ENCODE data around the gene WDR72. TPM values are rescaled to one million over a fixed set of nuclear protein-coding genes. Genes with fewer than 3 reads are reported as not detected.
"Not testable (repeated sequence)": the region's sequence is repeated elsewhere in the genome, so short reads cannot be mapped to it uniquely, and the experiment has no call there.

The WDR72 gene
- total and polyA plus RNA-seq, 2 of the 8 experiments (the other 6 are each of a cell fraction or from before 2014, with no cell fraction given): 1.2 to 1.9 TPM

- TF ChIP-seq SIX5 (IDR thresholded peaks at IDR 0.05; ENCODE audit: low read depth, low read length): no peak
- TF ChIP-seq CHD2 (IDR thresholded peaks at IDR 0.05; ENCODE audit: low read length): no peak
- no peak for TF ChIP-seq SAP30 (IDR thresholded peaks at IDR 0.05; ENCODE audit: insufficient read depth, insufficient replicate concordance, low read length)
- TF ChIP-seq SP1 (IDR thresholded peaks at IDR 0.05; ENCODE audit: low read depth, low read length): no peak
- TF ChIP-seq YY1 (IDR thresholded peaks at IDR 0.05; ENCODE audit: low read depth, low read length): no peak
- TF ChIP-seq HDAC2 (IDR thresholded peaks at IDR 0.05; ENCODE audit: borderline replicate concordance in 1 of 2, low read depth in 2 of 2, low read length in 2 of 2): no peak
- TF ChIP-seq ZNF274 (IDR thresholded peaks at IDR 0.05; ENCODE audit: borderline replicate concordance, extremely low read depth, low read length): no peak
- TF ChIP-seq SRF (IDR thresholded peaks at IDR 0.05; ENCODE audit: low read depth, low read length): no peak
- TF ChIP-seq KDM1A (IDR thresholded peaks at IDR 0.05; ENCODE audit: borderline replicate concordance, low read length): no peak
- TF ChIP-seq POLR2AphosphoS5 (IDR thresholded peaks at IDR 0.05; ENCODE audit: low read depth, low read length): no peak
Observed at GRCh38 chr15:53693729-53694475, 65.6 kb downstream of the WDR72 start (continued).

GRCh38 chr15:53684162-53684561 is 75.3 kb downstream of the WDR72 start:
- H3K79me1 ChIP-seq (ENCODE audit: low read depth, low read length); H3K23me2 ChIP-seq (ENCODE audit: low read depth, low read length); H3K14ac ChIP-seq (ENCODE audit: insufficient read length); H3K23ac ChIP-seq (ENCODE audit: insufficient read length); H3K79me2 ChIP-seq (ENCODE audit: control insufficient read depth in 1 of 2, insufficient read depth in 2 of 2, low read length in 2 of 2); H4K91ac ChIP-seq (replicated peaks; ENCODE audit: insufficient read length, low read length); H2AFZ ChIP-seq (ENCODE audit: low read length); FAIRE-seq; H3K18ac ChIP-seq (ENCODE audit: extremely low read depth, low read length); H3K4me1 ChIP-seq (replicated peaks in 1 of 4; ENCODE audit: control insufficient read depth in 3 of 4, insufficient read depth in 4 of 4, low read length in 3 of 4); DNase-seq (ENCODE audit: low read depth in 1 of 2, low spot score in 2 of 2); H3K36me3 ChIP-seq (ENCODE audit: control insufficient read depth in 2 of 4, insufficient read depth in 4 of 4, low read length in 3 of 4); H3K4me2 ChIP-seq (ENCODE audit: insufficient read depth in 1 of 2, low read depth in 2 of 2, low read length in 2 of 2); H3K9ac ChIP-seq (replicated peaks in 1 of 4; ENCODE audit: extremely low read depth in 1 of 4, low read depth in 3 of 4, low read length in 3 of 4); H3K9me3 ChIP-seq (ENCODE audit: insufficient read depth in 2 of 2, low read depth in 1 of 2, low read length in 1 of 2); H2BK120ac ChIP-seq (replicated peaks; ENCODE audit: low read depth, low read length); H3K4me3 ChIP-seq (ENCODE audit: extremely low read depth in 1 of 4, insufficient read depth in 2 of 4, low read depth in 3 of 4, low read length in 4 of 4); H4K8ac ChIP-seq (ENCODE audit: extremely low read depth, insufficient read depth, low read length); H3K56ac ChIP-seq (replicated peaks; ENCODE audit: insufficient read length, low read depth, low read length); H2BK15ac ChIP-seq (ENCODE audit: low read length); H2AK5ac ChIP-seq (ENCODE audit: low read depth, low read length); H4K20me1 ChIP-seq (replicated peaks in 1 of 2; ENCODE audit: control insufficient read depth in 1 of 2, insufficient read depth in 2 of 2, low read length in 2 of 2); H2BK20ac ChIP-seq (ENCODE audit: low read length); H3K27me3 ChIP-seq (replicated peaks in 1 of 4; ENCODE audit: control insufficient read depth in 3 of 4, extremely low read depth in 1 of 4, insufficient read depth in 3 of 4, low read length in 3 of 4); H3K27ac ChIP-seq (ENCODE audit: low read depth, low read length); H2BK5ac ChIP-seq (ENCODE audit: low read depth, low read length); H4K5ac ChIP-seq (ENCODE audit: insufficient read length, low read depth, low read length); H2BK12ac ChIP-seq (ENCODE audit: low read depth, low read length); H3K4ac ChIP-seq (replicated peaks; ENCODE audit: insufficient read length, low read depth, low read length): not testable (repeated sequence)
- CTCF ChIA-PET (ENCODE audit: partially characterized antibody): interaction anchor here (1.6 kb wide), 1 partner anchor 16 kb away, joined by 3 read pairs; no protein-coding TSS in a partner anchor
- 93% methylated on average over 18 of the region's 23 CpGs; no CpG with 5 or more reads in 1 of the 2 experiments for WGBS, 2 experiments (ENCODE audit: extremely low coverage in 1 of 2, insufficient coverage in 1 of 2, insufficient read length in 1 of 2, insufficient replicate concordance in 2 of 2, low coverage in 1 of 2, low lambda C conversion rate in 2 of 2, missing lambda C conversion rate in 1 of 2)
- POLR2A ChIA-PET (ENCODE audit: partially characterized antibody): interaction anchor here (0.7 kb wide), 1 partner anchor 10 kb away, joined by 3 read pairs; no protein-coding TSS in a partner anchor
